Measurements from ENCODE around the gene MSH5.
A peak's percentile ranks its signal among the peaks of the same experiment; 100 is the strongest.
"Not testable (repeated sequence)": the region's sequence is repeated elsewhere in the genome, so short reads cannot be mapped to it uniquely, and the experiment has no call there.

MSH5 gene

DNA sequence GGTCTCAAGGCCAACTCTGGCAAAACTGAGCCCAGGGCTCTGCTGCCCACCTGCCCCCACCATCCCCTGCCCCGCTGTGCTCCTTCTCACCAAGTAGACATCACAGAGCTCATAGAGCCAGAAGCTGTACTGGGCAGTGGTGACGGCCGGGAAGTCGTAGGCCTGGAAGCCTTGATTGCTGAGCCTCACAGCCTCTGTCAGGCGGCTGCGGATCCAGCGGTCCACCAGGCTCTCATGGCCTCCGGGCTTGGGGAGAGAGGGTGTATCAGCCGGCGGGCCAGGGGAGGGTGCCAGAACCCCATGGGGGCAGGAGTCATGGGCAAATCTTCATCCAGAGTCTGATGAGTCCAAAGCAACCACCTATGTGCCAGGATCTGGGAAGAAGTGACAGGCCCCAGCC, 40.1 kb downstream of the MSH5 start:
- no peak for DNase-seq

DNA sequence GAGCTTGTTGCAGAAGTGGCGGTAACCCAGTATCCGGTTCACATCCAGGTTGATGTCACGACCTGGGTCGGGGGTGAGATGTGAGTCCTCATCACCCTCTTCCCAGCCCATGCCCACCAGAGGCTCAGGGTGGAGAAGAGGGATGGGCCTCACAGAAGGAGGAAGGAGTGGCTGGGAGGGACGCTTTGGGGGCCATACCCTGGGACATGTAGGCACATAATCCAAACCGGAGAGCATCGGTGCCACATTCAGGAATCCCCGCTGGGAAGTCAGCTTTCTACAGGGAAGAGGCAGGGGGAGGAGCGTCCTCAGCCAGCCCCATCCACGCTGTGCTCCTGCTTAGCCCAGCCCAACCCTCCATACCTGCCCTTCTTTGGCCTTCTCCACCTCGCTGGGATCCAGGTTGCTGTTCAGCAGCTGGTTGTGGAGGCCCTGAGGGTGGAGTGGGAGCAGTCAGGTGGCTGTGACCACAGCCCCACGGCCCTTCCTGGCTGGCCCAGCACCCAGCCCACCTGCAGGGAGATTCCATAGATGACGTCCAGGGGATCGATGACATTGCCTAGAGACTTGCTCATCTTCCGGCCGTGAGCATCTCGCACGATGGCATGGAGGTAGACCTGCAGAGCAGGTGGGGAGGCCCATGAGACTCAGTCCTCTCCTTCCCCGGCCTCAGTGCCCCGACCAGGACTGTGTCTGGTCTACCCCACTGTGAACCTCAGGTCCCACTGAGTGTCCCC, 40.9 kb downstream of the MSH5 start:
- no peak for DNase-seq

DNA sequence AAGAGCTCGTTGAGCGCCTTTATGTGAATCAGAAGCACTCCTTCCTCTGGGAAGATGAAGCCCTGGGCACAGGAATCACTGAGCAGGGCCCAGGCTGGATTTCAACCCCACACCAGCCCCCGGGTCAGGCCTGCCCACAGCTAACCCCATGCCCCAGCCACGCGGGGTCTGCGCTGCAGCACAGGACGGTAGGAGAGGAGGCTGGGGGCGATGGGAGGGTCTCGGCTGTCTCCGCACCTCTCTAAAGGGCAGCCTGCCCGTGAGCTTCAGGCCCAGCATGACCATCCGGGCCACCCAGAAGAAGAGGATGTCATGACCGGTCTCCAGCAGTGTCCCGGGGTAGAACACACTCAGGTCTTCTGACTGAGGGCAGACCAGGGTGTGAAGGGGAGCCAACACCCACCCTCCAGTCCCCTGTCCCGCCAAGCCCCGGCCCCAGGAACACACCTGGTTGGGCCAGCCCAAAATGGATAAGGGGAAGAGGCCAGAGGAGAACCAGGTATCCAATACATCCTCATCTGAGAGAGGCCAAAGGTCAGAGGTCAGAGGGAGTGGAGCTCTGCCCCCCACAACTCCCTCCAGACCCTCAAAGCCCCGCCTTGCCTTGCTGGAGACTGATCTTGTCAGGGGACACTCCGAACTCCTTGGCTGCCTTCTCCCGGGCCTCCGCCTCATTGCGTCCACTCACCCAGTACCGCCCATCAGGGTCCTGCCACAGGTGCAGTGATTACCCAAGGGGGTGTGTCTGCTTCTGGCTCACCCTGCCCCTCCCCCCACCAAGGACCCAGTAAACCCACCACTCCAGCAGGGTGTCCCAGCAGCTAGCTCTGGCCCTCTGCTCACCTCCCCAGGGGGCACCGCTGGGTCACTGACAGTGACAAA, 41.7 kb downstream of the MSH5 start:
- DNase-seq, result no peak

- DNase-seq, result no peak
Observed at GRCh38 chr6:31782126-31782855, 42.5 kb downstream of the MSH5 start.

DNA sequence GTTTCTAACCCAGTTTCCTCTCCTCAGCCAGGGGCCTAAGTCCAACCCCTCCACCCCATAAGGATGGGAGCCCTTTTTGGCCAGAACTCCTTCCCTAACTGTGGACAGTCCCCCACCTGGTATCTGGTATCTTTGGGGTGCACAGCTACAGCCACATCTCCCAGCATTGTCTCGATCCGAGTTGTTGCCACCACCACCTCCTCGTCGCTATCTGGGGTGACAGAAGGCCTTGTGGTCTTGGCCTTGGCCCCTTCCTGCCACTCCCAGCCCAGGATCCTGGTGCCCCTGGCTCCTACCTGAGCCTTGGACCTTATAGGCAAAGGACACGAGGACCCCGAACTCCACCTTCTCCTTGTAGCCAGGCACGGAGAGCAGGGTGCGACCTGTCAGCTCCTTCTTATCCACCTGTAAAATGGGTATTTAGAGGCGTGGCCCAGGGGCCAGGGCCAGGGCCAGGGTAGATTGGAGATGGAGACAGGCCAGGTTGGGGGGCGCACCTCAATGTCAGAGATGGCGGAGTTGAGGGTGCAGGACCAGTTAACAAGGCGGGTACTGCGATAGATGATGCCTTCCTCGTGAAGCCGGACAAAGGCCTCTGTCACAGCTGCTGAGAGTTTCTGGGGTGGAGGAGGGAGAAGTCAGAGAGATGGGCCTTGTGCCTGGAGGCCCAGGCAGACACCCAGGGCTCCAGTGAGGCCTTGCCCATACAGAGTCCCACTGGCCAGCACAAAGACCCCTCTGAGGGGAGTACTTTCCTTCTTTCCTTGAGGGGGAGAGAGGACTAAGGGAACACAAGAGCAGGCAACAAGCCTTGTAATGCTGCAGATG, 44.5 kb downstream of the MSH5 start:
- DNase-seq, result no peak

- no peak for DNase-seq
Observed at GRCh38 chr6:31785475-31785874, 45.7 kb downstream of the MSH5 start.

DNA sequence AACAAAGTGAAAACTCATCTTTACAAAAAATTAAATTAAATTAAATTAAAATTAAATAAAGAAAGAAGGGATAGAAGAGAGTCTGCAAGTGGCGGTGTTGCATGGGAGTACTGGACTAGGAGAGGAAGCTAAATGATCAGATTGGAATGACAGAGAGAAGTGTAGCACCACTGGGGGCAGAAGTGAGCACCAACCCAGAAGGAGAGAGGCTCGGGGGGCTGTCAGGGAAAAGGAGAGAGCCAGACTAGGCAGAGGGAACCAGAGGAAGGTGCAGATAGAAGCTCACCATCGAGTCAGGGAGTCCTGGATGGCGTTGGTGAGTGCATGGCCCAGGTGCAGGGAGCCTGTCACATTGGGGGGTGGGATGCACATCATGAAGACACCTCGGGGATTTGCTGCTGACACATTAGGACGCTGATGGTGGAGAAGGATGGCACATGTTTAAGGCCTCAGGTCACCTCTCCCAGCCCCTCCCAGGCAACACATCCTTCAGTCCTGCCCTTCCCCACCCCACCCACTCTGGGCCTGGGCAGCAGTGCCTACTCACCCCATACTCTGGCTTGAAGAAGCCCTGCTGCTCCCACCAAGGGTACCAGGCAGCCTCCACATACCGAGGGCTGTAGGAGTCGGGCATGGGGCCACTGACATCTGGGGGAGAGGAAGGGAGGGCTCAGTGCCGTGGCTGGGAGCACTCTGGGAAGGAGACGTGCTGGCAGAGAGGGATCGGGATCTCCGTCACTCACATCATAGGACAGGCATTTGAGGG, 51.7 kb downstream of the MSH5 start:
- DNase-seq, result peak in 5 of 6 experiments; percentile 2 to 30 (median 9)

DNA sequence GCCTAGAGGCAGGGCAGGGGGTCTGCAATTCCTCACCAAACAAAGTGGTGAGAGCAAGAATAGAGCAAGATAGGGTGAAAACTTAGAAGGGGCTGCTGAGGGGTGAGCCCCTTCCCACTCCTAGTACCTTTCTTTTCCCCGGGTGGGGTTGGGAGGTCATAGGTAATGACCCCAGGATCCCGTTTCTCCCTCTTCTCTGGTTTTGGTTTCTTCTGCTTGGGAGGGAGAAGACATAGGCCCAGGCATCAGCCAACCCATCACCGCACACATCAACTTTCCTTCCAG, 52.2 kb downstream of the MSH5 start:
- no peak for DNase-seq

- no peak for DNase-seq
Observed at GRCh38 chr6:31792761-31793171, 53.0 kb downstream of the MSH5 start.

GRCh38 chr6:31793927-31794245, 54.1 kb downstream of the MSH5 start:
- not testable (repeated sequence) for DNase-seq

DNA sequence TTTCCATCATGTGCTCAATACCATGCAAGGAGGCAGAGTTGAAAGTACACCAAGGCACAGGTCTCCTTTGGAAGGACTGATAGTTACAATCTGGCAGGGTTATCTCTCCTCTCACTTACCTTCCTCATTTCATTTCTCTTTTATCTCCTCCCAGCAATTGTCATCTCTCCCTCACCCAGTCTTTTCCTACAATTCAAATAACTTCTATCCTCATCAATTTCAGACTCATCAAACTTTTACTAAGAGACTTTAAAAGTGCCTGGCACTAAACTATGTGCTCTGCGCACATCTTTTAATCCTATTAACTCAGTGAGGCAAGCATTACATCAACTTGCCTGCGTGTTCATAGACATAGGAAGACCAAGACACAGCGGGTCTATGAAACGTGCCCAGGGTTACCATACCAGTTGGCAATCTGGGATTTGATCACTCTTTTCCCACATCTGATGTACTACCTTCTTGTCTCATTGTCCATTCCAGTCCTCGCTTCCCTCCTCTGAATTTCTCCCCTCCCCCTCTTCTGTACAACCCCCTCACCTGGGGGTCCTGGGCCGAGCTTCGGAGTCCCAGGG, 54.6 kb downstream of the MSH5 start:
- peak in 2 of 6 experiments; percentile 14 to 38 for DNase-seq

DNA sequence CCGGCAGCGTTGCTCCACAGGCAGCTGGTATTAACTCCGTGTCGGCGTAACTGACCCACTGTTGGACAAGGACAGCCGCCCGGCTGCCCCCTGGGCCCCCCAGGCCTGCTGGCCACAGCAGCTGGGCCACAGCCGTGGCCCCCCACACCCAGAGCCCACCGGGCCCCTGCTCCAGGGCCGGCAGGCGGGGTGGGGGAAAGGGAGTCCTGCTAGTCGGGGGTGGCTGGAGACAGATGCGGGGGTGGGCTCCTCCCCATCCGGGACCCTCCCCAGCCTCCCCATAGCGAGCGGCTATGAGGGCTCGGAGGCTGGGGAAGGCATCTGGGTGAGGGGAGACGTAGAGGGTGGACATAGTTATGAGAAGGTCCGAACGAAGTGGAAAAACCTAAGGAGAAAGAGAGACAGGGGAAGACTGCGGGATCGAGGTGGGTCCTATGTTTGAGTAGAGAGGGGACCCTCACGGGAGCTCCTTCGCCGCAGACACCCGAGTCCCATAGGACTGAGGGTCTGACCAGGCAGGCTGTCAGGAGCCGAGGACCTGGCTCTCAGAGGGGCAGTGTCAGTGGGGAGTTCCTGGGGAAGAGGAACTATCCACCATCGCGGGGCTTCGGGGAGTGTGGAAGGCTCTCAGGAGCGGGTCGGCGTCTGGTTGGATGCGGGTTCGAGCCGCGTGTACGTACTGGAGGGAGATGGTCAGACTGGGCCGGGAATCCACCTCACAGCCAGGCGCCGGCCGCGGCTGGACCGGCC, 55.2 kb downstream of the MSH5 start:
- DNase-seq, result no peak

DNA sequence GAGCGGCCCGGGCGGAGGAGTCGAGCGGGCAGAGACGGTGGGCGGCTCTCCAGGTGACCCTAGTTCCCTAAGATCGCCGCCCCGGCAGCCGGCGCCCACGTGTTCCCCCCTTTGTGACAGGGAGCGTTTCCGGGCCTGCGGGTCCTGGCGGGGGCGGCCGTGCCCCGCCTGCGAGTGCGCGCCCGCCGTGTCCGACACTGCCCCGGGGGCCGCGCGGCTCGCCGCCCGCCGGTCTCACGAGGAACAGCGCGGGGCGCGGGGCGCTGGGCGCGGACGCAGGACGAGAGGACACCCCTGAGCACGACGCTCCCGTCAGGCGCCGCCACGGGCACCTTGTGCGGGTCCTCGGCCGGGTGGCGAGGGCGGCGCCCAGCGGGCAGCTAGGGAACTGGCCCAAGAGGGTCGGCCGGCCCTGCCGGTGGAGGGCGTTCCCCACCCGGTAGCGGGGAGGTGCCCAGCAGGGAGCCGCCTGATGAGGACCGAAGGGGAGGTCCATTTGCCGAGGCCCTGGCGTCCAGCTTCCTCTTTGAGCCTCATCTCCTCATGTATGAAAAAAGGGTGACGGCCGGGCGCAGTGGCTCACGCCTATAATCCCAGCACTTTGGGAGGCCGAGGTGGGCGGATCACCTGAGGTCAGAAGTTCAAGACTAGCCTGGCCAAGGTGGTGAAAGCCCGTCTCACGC, 56.0 kb downstream of the MSH5 start, which contains the start of gene VARS1:
VARS1 (minus strand) TSS at position 137 of the 683 bp plus-strand sequence. CDS start 535 bp downstream, outside the sequence.
- peak; percentile 58 to 94 (median 76) for DNase-seq

- DNase-seq, result no peak
Observed at GRCh38 chr6:31796993-31797385, 57.2 kb downstream of the MSH5 start.

DNA sequence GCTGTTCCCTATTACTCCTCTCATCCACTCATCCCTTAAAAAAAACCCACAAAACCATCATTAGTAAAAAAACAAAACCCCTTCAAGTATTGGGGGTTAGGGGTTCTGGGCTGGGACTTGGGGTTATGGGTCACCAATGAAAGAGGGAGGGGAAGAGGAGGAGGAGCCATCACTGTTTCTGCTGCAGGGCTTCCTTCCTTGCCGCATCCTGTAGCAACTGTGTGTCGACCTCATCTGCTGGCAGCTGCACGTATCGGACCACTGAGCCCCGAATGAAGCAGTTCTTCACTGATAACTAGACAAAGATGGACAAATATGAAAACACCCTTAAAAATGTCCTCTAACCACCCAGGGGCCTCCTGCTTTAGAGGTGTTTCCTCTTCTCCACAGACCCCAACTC, 57.8 kb downstream of the MSH5 start:
- peak in 4 of 6 experiments; percentile 2 to 46 (median 32) for DNase-seq

GRCh38 chr6:31799781-31800180, 60.0 kb downstream of the MSH5 start:
- no peak for DNase-seq

DNA sequence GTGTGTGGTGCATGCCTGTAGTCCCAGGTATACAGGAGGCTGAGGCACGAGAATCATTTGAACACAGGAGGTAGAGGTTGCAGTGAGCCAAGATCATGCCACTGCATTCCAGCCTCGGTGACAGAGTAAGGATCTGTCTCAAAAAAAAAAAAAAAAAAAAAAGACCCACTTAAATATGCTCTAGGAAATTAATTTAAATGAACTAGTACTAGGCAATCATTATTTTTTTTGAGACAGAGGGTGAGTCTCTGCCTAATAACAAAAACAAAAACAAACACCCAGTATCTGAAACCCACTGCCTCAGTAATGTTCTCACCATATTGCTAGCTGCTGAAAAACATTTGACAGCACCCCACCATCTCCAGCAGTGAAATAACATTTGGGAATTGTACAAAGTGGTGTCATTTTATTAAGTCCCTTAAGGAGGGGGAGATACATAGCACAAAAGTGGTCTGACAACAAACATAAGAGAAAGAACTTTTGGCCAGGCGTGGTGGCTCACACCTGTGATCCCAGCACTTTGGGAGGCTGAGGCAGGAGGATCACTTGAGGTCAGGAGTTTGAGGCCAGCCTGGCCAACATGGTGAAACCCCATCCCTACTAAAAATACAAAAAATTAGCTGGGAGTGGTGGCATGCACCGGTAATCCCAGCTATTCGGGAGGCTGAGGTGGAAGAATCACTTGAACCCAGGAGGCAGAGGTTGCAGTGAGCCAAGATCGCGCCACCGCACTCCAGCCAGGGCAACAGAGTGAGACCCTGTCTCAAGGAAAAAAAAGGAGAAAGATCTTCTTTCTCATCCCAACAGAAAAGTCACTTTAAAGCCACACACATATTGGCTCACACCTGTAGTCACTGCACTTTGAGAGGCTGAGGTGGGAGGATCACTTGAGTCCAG, 61.5 kb downstream of the MSH5 start:
- not testable (repeated sequence) for DNase-seq

GRCh38 chr6:31805939-31806469, 66.2 kb downstream of the MSH5 start:
- DNase-seq, result no peak
